ENCODE data around the gene STAMBPL1. TPM values are rescaled to one million over a fixed set of nuclear protein-coding genes. Genes with fewer than 3 reads are reported as not detected.
A peak's percentile ranks its signal among the peaks of the same experiment; 100 is the strongest.

STAMBPL1 gene
- total RNA-seq, 1 donor from 2014 or later: 1.5 TPM

DNA sequence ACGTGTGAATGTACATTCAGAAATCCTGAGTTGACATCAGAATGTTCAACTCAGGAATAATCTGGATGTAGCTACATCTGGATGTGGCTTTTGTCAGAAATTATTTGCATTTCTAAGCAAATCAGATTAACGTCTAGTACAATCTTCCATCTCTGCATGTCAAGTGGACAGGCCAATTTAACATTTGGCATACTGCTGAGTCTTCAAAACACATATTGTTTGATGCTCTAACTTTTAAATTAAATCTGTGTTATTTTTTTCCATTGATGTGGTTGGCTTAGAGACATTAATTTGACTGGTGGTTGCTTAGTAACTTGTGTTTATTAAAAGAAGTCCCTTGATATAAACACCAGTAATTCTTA is 3.4 kb downstream of the STAMBPL1 start:
- TF ChIP-seq, protein P1, sequence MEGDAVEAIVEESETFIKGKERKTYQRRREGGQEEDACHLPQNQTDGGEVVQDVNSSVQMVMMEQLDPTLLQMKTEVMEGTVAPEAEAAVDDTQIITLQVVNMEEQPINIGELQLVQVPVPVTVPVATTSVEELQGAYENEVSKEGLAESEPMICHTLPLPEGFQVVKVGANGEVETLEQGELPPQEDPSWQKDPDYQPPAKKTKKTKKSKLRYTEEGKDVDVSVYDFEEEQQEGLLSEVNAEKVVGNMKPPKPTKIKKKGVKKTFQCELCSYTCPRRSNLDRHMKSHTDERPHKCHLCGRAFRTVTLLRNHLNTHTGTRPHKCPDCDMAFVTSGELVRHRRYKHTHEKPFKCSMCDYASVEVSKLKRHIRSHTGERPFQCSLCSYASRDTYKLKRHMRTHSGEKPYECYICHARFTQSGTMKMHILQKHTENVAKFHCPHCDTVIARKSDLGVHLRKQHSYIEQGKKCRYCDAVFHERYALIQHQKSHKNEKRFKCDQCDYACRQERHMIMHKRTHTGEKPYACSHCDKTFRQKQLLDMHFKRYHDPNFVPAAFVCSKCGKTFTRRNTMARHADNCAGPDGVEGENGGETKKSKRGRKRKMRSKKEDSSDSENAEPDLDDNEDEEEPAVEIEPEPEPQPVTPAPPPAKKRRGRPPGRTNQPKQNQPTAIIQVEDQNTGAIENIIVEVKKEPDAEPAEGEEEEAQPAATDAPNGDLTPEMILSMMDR (IDR thresholded peaks at IDR 0.05; ENCODE audit: insufficient read depth, low read depth, low read length): no peak
- Histone ChIP-seq H3K36me3 (ENCODE audit: insufficient read depth, low read length) (no peaks in the 10 kb centered on the region), H2AFZ (ENCODE audit: low read depth, low read length) (no peak overlapping the region), H3K79me2 (ENCODE audit: insufficient read depth, low read length) (peaks cover 35% of the 10 kb centered on the region), H3K4me2 (ENCODE audit: low read length) (peak overlapping the region; percentile 57), H3K9me3 (ENCODE audit: insufficient read depth, low read depth, low read length) (no peaks in the 10 kb centered on the region), H3K4me1 (ENCODE audit: insufficient read depth, low read length) (peaks cover 28% of the 10 kb centered on the region), H3K4me3 (ENCODE audit: insufficient read depth, low read depth, low read length) (peak overlapping the region; percentile 18), H3K27ac (ENCODE audit: low read depth, low read length) (peak overlapping the region; percentile 58), H3K27me3 (ENCODE audit: insufficient read depth, low read length) (no peaks in the 10 kb centered on the region), H3K9ac (ENCODE audit: low read length) (no peak overlapping the region), H4K20me1 (ENCODE audit: insufficient read depth, low read length) (no peaks in the 10 kb centered on the region)
- Mint-ChIP-seq H3K4me1 (ENCODE audit: low read depth, unreplicated experiment) (peaks cover 14% of the 10 kb centered on the region), H3K4me3 (ENCODE audit: unreplicated experiment) (no peak overlapping the region), H3K9me3 (ENCODE audit: unreplicated experiment) (no peaks in the 10 kb centered on the region), H3K36me3 (ENCODE audit: low read depth, unreplicated experiment) (no peaks in the 10 kb centered on the region), H3K27ac (ENCODE audit: unreplicated experiment) (peak overlapping the region; percentile 43), H3K27me3 (ENCODE audit: low read depth, unreplicated experiment) (peaks cover 4% of the 10 kb centered on the region)
- DNase-seq (ENCODE audit: low read depth) (no peak), FAIRE-seq (no peak)

DNA sequence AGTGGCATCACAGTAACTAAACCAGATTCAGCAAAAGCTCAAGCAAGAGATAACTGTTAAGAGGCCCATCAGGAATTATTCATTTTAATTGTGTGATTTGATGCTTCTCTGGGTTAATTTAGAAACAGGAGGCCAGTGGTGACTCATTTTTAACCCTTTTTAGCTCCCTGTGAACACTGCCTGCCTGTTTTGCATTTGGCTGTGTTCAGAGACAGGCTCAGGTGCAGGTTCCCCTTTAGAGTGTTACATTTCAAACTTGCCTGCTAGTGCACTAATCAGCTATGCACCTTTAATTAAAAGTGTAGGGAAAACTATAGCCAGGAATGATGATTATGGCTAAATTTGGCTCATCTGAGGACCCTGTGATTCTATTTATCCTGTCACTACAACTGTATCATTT is 6.5 kb downstream of the STAMBPL1 start:
- H3K4me1 ChIP-seq (ENCODE audit: insufficient read depth, low read length): peaks cover 18% of the 10 kb centered on the region
- Mint-ChIP-seq H3K9me3 (ENCODE audit: unreplicated experiment) (no peaks in the 10 kb centered on the region), H3K27me3 (ENCODE audit: low read depth, unreplicated experiment) (no peaks in the 10 kb centered on the region), H3K36me3 (ENCODE audit: low read depth, unreplicated experiment) (no peaks in the 10 kb centered on the region), H3K27ac (ENCODE audit: unreplicated experiment) (no peak overlapping the region), H3K4me3 (ENCODE audit: unreplicated experiment) (no peak overlapping the region), H3K4me1 (ENCODE audit: low read depth, unreplicated experiment) (peaks cover 14% of the 10 kb centered on the region)
- no peak for DNase-seq (ENCODE audit: low read depth)
- no peaks in the 10 kb centered on the region for H3K9me3 ChIP-seq (ENCODE audit: insufficient read depth, low read depth, low read length)
- H3K27me3 ChIP-seq (ENCODE audit: insufficient read depth, low read length): no peaks in the 10 kb centered on the region
- no peak overlapping the region for H3K27ac ChIP-seq (ENCODE audit: low read depth, low read length)
- no peak overlapping the region for H2AFZ ChIP-seq (ENCODE audit: low read depth, low read length)
- TF ChIP-seq, protein P1 (IDR thresholded peaks at IDR 0.05; ENCODE audit: insufficient read depth, low read depth, low read length): no peak
- no peak for TF ChIP-seq EZH2 (IDR thresholded peaks at IDR 0.05; ENCODE audit: insufficient read depth, low read length)
- H4K20me1 ChIP-seq (ENCODE audit: insufficient read depth, low read length): no peaks in the 10 kb centered on the region
- FAIRE-seq: no peak
- no peak overlapping the region for H3K4me3 ChIP-seq (ENCODE audit: insufficient read depth, low read depth, low read length)
- no peaks in the 10 kb centered on the region for H3K36me3 ChIP-seq (ENCODE audit: insufficient read depth, low read length)
- no peak overlapping the region for H3K4me2 ChIP-seq (ENCODE audit: low read length)
- H3K79me2 ChIP-seq (ENCODE audit: insufficient read depth, low read length): peaks cover 27% of the 10 kb centered on the region
- no peak overlapping the region for H3K9ac ChIP-seq (ENCODE audit: low read length)

DNA sequence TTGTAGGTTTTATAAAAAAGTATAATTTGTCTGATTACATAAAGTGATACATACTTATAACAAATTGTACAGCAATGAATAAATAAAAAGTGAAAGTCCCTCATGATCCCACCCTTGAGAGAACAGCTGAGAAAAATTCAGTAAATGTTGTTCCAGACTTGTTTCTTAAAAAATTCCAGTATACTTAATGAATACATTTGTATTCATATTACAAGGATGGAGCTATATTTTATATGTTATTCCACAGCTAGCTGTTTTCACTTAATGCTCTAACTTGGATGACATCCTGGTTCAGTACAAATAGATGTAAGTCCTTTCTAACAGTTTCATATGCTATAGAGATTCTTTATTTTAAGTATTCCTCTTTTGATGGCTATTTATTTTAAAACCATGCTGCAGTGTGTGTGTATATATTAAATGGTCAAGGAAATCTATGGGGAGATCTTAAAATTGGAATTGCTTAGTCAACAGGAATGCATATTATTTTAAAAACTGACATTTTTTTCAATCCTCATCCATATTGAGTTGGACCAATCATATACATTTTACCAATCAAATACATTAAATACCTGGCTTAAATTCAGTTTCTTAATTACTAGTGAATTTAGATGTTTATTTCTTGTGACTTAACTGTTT is 8.9 kb downstream of the STAMBPL1 start:
- Histone ChIP-seq H3K9me3 (ENCODE audit: insufficient read depth, low read depth, low read length) (no peaks in the 10 kb centered on the region), H4K20me1 (ENCODE audit: insufficient read depth, low read length) (no peaks in the 10 kb centered on the region), H3K27ac (ENCODE audit: low read depth, low read length) (no peak overlapping the region), H2AFZ (ENCODE audit: low read depth, low read length) (no peak overlapping the region), H3K27me3 (ENCODE audit: insufficient read depth, low read length) (no peaks in the 10 kb centered on the region), H3K36me3 (ENCODE audit: insufficient read depth, low read length) (no peaks in the 10 kb centered on the region), H3K4me1 (ENCODE audit: insufficient read depth, low read length) (peaks cover 10% of the 10 kb centered on the region), H3K79me2 (ENCODE audit: insufficient read depth, low read length) (peaks cover 17% of the 10 kb centered on the region), H3K4me2 (ENCODE audit: low read length) (no peak overlapping the region), H3K9ac (ENCODE audit: low read length) (no peak overlapping the region), H3K4me3 (ENCODE audit: insufficient read depth, low read depth, low read length) (no peak overlapping the region)
- Mint-ChIP-seq H3K36me3 (ENCODE audit: low read depth, unreplicated experiment) (no peaks in the 10 kb centered on the region), H3K4me1 (ENCODE audit: low read depth, unreplicated experiment) (peaks cover 5% of the 10 kb centered on the region), H3K9me3 (ENCODE audit: unreplicated experiment) (no peaks in the 10 kb centered on the region), H3K27ac (ENCODE audit: unreplicated experiment) (no peak overlapping the region), H3K27me3 (ENCODE audit: low read depth, unreplicated experiment) (no peaks in the 10 kb centered on the region), H3K4me3 (ENCODE audit: unreplicated experiment) (no peak overlapping the region)
- FAIRE-seq: no peak
- TF ChIP-seq, protein P1 (IDR thresholded peaks at IDR 0.05; ENCODE audit: insufficient read depth, low read depth, low read length): no peak
- no peak for TF ChIP-seq EZH2 (IDR thresholded peaks at IDR 0.05; ENCODE audit: insufficient read depth, low read length)
- DNase-seq (ENCODE audit: low read depth): no peak

Measured in astrocyte (in vitro differentiated cells and primary cell).